DND-41 (cell line): ENCODE data around the gene LRRC25.

Experiments
- CTCF ChIP-seq: IDR thresholded peaks from 2 replicates; pipeline ENCODE4 v1.5.1; 2012; ENCODE audit warnings: borderline replicate concordance, low read length, moderate library complexity, mild to moderate bottlenecking; ENCODE audit not compliant: poor library complexity, severe bottlenecking; ENCODE audit errors: extremely low read depth
- EZH2 ChIP-seq: IDR thresholded peaks from 3 replicates; pipeline ENCODE4 v1.6.1; 2012; ENCODE audit warnings: borderline replicate concordance, low read depth, mild to moderate bottlenecking, moderate library complexity, low read length, inconsistent platforms; ENCODE audit not compliant: severe bottlenecking

- TF ChIP-seq CTCF (peak; percentile 25), EZH2 (no peak)
These were observed 21.8 kb upstream of the LRRC25 start, which contains the start of gene SSBP4 for GRCh38 chr19:18419195-18419698.
